ENCODE data around the gene PMM2. TPM values are rescaled to one million over a fixed set of nuclear protein-coding genes. Genes with fewer than 3 reads are reported as not detected.
"Not testable (repeated sequence)": the region's sequence is repeated elsewhere in the genome, so short reads cannot be mapped to it uniquely, and the experiment has no call there.

PMM2 gene
- polyA plus RNA-seq, 4 donors, result 19.8 to 26.1 (median 21.2) TPM

- DNase-seq (ENCODE audit: low read depth in 4 of 4, low spot score in 3 of 4), result no peak
Observed at GRCh38 chr16:8814095-8814806, 16.6 kb downstream of the PMM2 start.

GRCh38 chr16:8816967-8817655 lies 19.5 kb downstream of the PMM2 start:
- no peak for DNase-seq (ENCODE audit: low read depth in 4 of 4, low spot score in 3 of 4)

GRCh38 chr16:8818504-8819270 lies 21.0 kb downstream of the PMM2 start:
- DNase-seq (ENCODE audit: low read depth in 4 of 4, low spot score in 3 of 4), result no peak

- DNase-seq (ENCODE audit: low read depth in 4 of 4, low spot score in 3 of 4), result no peak
Observed at GRCh38 chr16:8819411-8820034, 21.9 kb downstream of the PMM2 start.

- no peak for DNase-seq (ENCODE audit: low read depth in 4 of 4, low spot score in 3 of 4)
Observed at GRCh38 chr16:8822403-8822802, 24.8 kb downstream of the PMM2 start.

GRCh38 chr16:8826278-8826879 lies 28.7 kb downstream of the PMM2 start:
- DNase-seq (ENCODE audit: low read depth in 4 of 4, low spot score in 3 of 4), result no peak

- no peak for DNase-seq (ENCODE audit: low read depth in 4 of 4, low spot score in 3 of 4)
Observed at GRCh38 chr16:8828541-8829165, 31.0 kb downstream of the PMM2 start.

- no peak for DNase-seq (ENCODE audit: low read depth in 4 of 4, low spot score in 3 of 4)
Observed at GRCh38 chr16:8831450-8831849, 33.8 kb downstream of the PMM2 start.

GRCh38 chr16:8831871-8832716 lies 34.5 kb downstream of the PMM2 start:
- DNase-seq (ENCODE audit: low read depth in 4 of 4, low spot score in 3 of 4), result no peak

GRCh38 chr16:8832717-8833105 lies 35.1 kb downstream of the PMM2 start:
- DNase-seq (ENCODE audit: low read depth in 4 of 4, low spot score in 3 of 4), result no peak

- DNase-seq (ENCODE audit: low read depth in 4 of 4, low spot score in 3 of 4), result not testable (repeated sequence)
Observed at GRCh38 chr16:8836797-8837196, 39.2 kb downstream of the PMM2 start.

GRCh38 chr16:8837594-8837993 lies 40.0 kb downstream of the PMM2 start:
- DNase-seq (ENCODE audit: low read depth in 4 of 4, low spot score in 3 of 4), result not testable (repeated sequence)

GRCh38 chr16:8842016-8842415 lies 44.4 kb downstream of the PMM2 start:
- DNase-seq (ENCODE audit: low read depth in 4 of 4, low spot score in 3 of 4), result not testable (repeated sequence)

- DNase-seq (ENCODE audit: low read depth in 4 of 4, low spot score in 3 of 4), result not testable (repeated sequence)
Observed at GRCh38 chr16:8843296-8843695, 45.7 kb downstream of the PMM2 start.

- no peak for DNase-seq (ENCODE audit: low read depth in 4 of 4, low spot score in 3 of 4)
Observed at GRCh38 chr16:8845699-8846298, 48.2 kb downstream of the PMM2 start.

- no peak for DNase-seq (ENCODE audit: low read depth in 4 of 4, low spot score in 3 of 4)
Observed at GRCh38 chr16:8846401-8846932, 48.8 kb downstream of the PMM2 start.

- DNase-seq (ENCODE audit: low read depth in 4 of 4, low spot score in 3 of 4), result no peak
Observed at GRCh38 chr16:8847145-8847544, 49.5 kb downstream of the PMM2 start.

- DNase-seq (ENCODE audit: low read depth in 4 of 4, low spot score in 3 of 4), result no peak
Observed at GRCh38 chr16:8847623-8848022, 50.0 kb downstream of the PMM2 start.

All from right renal pelvis (tissue), 4 donors.